Progenitor cell of endocrine pancreas (in vitro differentiated cells): ENCODE measurements around the gene NBAS. TPM values are rescaled to one million over a fixed set of nuclear protein-coding genes. Genes with fewer than 3 reads are reported as not detected.

Source experiments
- DNase-seq: peaks from one replicate; pipeline ENCODE4 v3.0.0; 2021; ENCODE audit warnings: low spot score; ENCODE audit not compliant: unreplicated experiment
- H3K27ac Mint-ChIP-seq: 2 replicates; pipeline ENCODE4 v1.8.0; 2021; ENCODE audit warnings: mild to moderate bottlenecking, moderate library complexity, mixed read lengths
- H3K27me3 Mint-ChIP-seq: 2 replicates; pipeline ENCODE4 v1.8.0; 2021; ENCODE audit warnings: mixed read lengths
- H3K36me3 Mint-ChIP-seq: 2 replicates; pipeline ENCODE4 v1.8.0; 2022; ENCODE audit warnings: mixed read lengths; ENCODE audit not compliant: insufficient read depth
- H3K4me1 Mint-ChIP-seq: 2 replicates; pipeline ENCODE4 v1.8.0; 2021; ENCODE audit warnings: low read depth, mixed read lengths
- H3K4me3 Mint-ChIP-seq: 2 replicates; pipeline ENCODE4 v1.8.0; 2021; ENCODE audit warnings: low read depth, mild to moderate bottlenecking, moderate library complexity, mixed read lengths
- H3K9me3 Mint-ChIP-seq: 2 replicates; pipeline ENCODE4 v1.8.0; 2021; ENCODE audit warnings: low read depth, mixed read lengths
- total RNA-seq: library from RNA; stranded (reverse); gene quantifications from 2 replicates; pipeline ENCODE4 v1.2.1, GENCODE V29; 2021
- TF ChIP-seq, protein P1 (sequence below): fragments of 200-600 bp; sonication (generic); IDR thresholded peaks from one replicate; pipeline ENCODE4 v1.5.0; 2021; ENCODE audit warnings: antibody characterized with exemption, mild to moderate bottlenecking; ENCODE audit not compliant: unreplicated experiment

The NBAS gene
- total RNA-seq, 1 donor from 2014 or later: 63.0 TPM

GRCh38 chr2:15399241-15399640, 161.9 kb downstream of the NBAS start:
- H3K27me3 Mint-ChIP-seq: no peaks in the 10 kb centered on the region
- no peak overlapping the region for H3K27ac Mint-ChIP-seq
- peaks cover 9% of the 10 kb centered on the region for H3K36me3 Mint-ChIP-seq
- no peak overlapping the region for H3K4me3 Mint-ChIP-seq
- H3K4me1 Mint-ChIP-seq: peaks cover 3% of the 10 kb centered on the region
- DNase-seq: no peak
- H3K9me3 Mint-ChIP-seq: no peaks in the 10 kb centered on the region
- TF ChIP-seq, protein P1, sequence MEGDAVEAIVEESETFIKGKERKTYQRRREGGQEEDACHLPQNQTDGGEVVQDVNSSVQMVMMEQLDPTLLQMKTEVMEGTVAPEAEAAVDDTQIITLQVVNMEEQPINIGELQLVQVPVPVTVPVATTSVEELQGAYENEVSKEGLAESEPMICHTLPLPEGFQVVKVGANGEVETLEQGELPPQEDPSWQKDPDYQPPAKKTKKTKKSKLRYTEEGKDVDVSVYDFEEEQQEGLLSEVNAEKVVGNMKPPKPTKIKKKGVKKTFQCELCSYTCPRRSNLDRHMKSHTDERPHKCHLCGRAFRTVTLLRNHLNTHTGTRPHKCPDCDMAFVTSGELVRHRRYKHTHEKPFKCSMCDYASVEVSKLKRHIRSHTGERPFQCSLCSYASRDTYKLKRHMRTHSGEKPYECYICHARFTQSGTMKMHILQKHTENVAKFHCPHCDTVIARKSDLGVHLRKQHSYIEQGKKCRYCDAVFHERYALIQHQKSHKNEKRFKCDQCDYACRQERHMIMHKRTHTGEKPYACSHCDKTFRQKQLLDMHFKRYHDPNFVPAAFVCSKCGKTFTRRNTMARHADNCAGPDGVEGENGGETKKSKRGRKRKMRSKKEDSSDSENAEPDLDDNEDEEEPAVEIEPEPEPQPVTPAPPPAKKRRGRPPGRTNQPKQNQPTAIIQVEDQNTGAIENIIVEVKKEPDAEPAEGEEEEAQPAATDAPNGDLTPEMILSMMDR: no peak

GRCh38 chr2:15391751-15392150, 169.4 kb downstream of the NBAS start:
- TF ChIP-seq, protein P1: no peak
- H3K27ac Mint-ChIP-seq: no peak overlapping the region
- H3K4me1 Mint-ChIP-seq: no peaks in the 10 kb centered on the region
- H3K9me3 Mint-ChIP-seq: peaks cover 4% of the 10 kb centered on the region
- H3K36me3 Mint-ChIP-seq: peaks cover 20% of the 10 kb centered on the region
- H3K27me3 Mint-ChIP-seq: no peaks in the 10 kb centered on the region
- DNase-seq: no peak
- no peak overlapping the region for H3K4me3 Mint-ChIP-seq

- Mint-ChIP-seq H3K4me3 (no peak overlapping the region), H3K27me3 (no peaks in the 10 kb centered on the region), H3K9me3 (peaks cover 4% of the 10 kb centered on the region), H3K36me3 (peaks cover 19% of the 10 kb centered on the region), H3K27ac (no peak overlapping the region), H3K4me1 (no peaks in the 10 kb centered on the region)
- no peak for DNase-seq
- TF ChIP-seq, protein P1: no peak
Observed at GRCh38 chr2:15389895-15390294, 171.2 kb downstream of the NBAS start.

- Mint-ChIP-seq H3K27me3 (no peaks in the 10 kb centered on the region), H3K36me3 (peaks cover 19% of the 10 kb centered on the region), H3K27ac (no peak overlapping the region), H3K4me1 (no peaks in the 10 kb centered on the region), H3K4me3 (no peak overlapping the region), H3K9me3 (peaks cover 4% of the 10 kb centered on the region)
- no peak for DNase-seq
- TF ChIP-seq, protein P1: no peak
Observed at GRCh38 chr2:15389326-15389700, 171.8 kb downstream of the NBAS start.

- H3K27ac Mint-ChIP-seq: no peak overlapping the region
- DNase-seq: no peak
- no peak overlapping the region for H3K4me3 Mint-ChIP-seq
- no peaks in the 10 kb centered on the region for H3K4me1 Mint-ChIP-seq
- no peaks in the 10 kb centered on the region for H3K27me3 Mint-ChIP-seq
- TF ChIP-seq, protein P1: no peak
- H3K9me3 Mint-ChIP-seq: peaks cover 4% of the 10 kb centered on the region
- peaks cover 18% of the 10 kb centered on the region for H3K36me3 Mint-ChIP-seq
Observed at GRCh38 chr2:15388406-15389325, 172.5 kb downstream of the NBAS start.
